ENCODE results near the gene EGF. TPM values are rescaled to one million over a fixed set of nuclear protein-coding genes. Genes with fewer than 3 reads are reported as not detected.

EGF gene
- 10 to 100 TPM in 1 of 4 donors, 1 to 10 TPM in 2, under 1 TPM in 1; 0.80 to 14.1 (median 5.2) TPM for total RNA-seq

- Histone ChIP-seq H3K27ac (no peak within 1 kb of the TSS), H3K27me3 (no peaks in the 10 kb centered on the region), H3K4me3 (no peak within 1 kb of the TSS), H3K4me1 (peaks cover 0 to 4% (median 0%) of the 10 kb centered on the region in 4 donors), H3K9me3 (no peaks in the 10 kb centered on the region), H3K36me3 (no peaks in the 10 kb centered on the region)
- TF ChIP-seq POLR2A (IDR thresholded peaks at IDR 0.05), result no peak
- no peak for TF ChIP-seq CTCF (IDR thresholded peaks at IDR 0.05)
- no peak for DNase-seq
These were observed at the start of gene EGF for GRCh38 chr4:109912706-109913595. TSS of gene EGF (plus strand) at chr4:109912883. CDS start at chr4:109913336, 453 bp downstream.

GRCh38 chr4:109864134-109864533 lies 48.5 kb upstream of the EGF start:
- no peak for TF ChIP-seq POLR2A (IDR thresholded peaks at IDR 0.05)
- H3K9me3 ChIP-seq, result peaks cover 0 to 8% (median 0%) of the 10 kb centered on the region in 4 donors
- no peaks in the 10 kb centered on the region for H3K36me3 ChIP-seq
- no peak for DNase-seq
- H3K4me3 ChIP-seq, result no peak overlapping the region
- no peaks in the 10 kb centered on the region for H3K4me1 ChIP-seq
- H3K27ac ChIP-seq, result no peak overlapping the region
- no peaks in the 10 kb centered on the region for H3K27me3 ChIP-seq

GRCh38 chr4:109870061-109870460 lies 42.6 kb upstream of the EGF start:
- no peak for DNase-seq
- no peaks in the 10 kb centered on the region for H3K27me3 ChIP-seq
- H3K36me3 ChIP-seq, result no peaks in the 10 kb centered on the region
- H3K27ac ChIP-seq, result no peak overlapping the region
- H3K4me3 ChIP-seq, result no peak overlapping the region
- no peak for TF ChIP-seq CTCF (IDR thresholded peaks at IDR 0.05)
- no peak for TF ChIP-seq POLR2A (IDR thresholded peaks at IDR 0.05)
- no peaks in the 10 kb centered on the region for H3K9me3 ChIP-seq
- no peaks in the 10 kb centered on the region for H3K4me1 ChIP-seq

GRCh38 chr4:109872065-109872464 lies 40.6 kb upstream of the EGF start:
- no peak overlapping the region for H3K27ac ChIP-seq
- no peak for DNase-seq
- no peaks in the 10 kb centered on the region for H3K4me1 ChIP-seq
- no peaks in the 10 kb centered on the region for H3K27me3 ChIP-seq
- H3K4me3 ChIP-seq, result no peak overlapping the region
- no peaks in the 10 kb centered on the region for H3K9me3 ChIP-seq
- H3K36me3 ChIP-seq, result no peaks in the 10 kb centered on the region
- TF ChIP-seq POLR2A (IDR thresholded peaks at IDR 0.05) (no peak), CTCF (IDR thresholded peaks at IDR 0.05) (no peak)

- H3K9me3 ChIP-seq, result no peaks in the 10 kb centered on the region
- H3K27me3 ChIP-seq, result no peaks in the 10 kb centered on the region
- no peak overlapping the region for H3K27ac ChIP-seq
- no peak for TF ChIP-seq CTCF (IDR thresholded peaks at IDR 0.05)
- TF ChIP-seq POLR2A (IDR thresholded peaks at IDR 0.05), result no peak
- no peaks in the 10 kb centered on the region for H3K4me1 ChIP-seq
- no peaks in the 10 kb centered on the region for H3K36me3 ChIP-seq
- H3K4me3 ChIP-seq, result no peak overlapping the region
- DNase-seq, result no peak
These were observed 39.6 kb upstream of the EGF start for GRCh38 chr4:109872950-109873656.
